ENCODE data around the gene STIM2.

STIM2 gene

DNA sequence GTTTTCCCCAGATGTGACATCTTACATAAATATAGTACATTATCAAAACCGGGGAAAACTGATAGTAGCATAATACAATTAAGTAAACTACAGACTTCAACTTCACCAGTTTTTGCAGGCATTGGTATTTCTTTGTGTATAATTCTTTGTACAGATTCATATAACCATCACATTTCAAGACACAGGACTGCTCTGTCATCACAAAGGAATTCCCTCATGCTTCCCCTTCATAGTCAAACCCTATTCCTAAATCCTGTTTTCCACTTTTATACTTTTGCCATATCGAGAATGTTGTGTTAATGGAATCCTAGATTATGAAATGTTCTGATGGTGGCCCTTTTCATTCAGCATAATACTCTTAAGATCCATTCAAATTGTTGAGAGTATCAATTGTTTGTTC lies 36.0 kb downstream of the STIM2 start:
- CTCF ChIA-PET: no interaction called here
- no peak overlapping the region for H3K4me3 ChIP-seq (ENCODE audit: low read depth, low read length)
- POLR2A ChIA-PET: no interaction called here
- no peak for DNase-seq (ENCODE audit: low read depth, low spot score)
- TF ChIP-seq, protein P1, sequence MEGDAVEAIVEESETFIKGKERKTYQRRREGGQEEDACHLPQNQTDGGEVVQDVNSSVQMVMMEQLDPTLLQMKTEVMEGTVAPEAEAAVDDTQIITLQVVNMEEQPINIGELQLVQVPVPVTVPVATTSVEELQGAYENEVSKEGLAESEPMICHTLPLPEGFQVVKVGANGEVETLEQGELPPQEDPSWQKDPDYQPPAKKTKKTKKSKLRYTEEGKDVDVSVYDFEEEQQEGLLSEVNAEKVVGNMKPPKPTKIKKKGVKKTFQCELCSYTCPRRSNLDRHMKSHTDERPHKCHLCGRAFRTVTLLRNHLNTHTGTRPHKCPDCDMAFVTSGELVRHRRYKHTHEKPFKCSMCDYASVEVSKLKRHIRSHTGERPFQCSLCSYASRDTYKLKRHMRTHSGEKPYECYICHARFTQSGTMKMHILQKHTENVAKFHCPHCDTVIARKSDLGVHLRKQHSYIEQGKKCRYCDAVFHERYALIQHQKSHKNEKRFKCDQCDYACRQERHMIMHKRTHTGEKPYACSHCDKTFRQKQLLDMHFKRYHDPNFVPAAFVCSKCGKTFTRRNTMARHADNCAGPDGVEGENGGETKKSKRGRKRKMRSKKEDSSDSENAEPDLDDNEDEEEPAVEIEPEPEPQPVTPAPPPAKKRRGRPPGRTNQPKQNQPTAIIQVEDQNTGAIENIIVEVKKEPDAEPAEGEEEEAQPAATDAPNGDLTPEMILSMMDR (IDR thresholded peaks at IDR 0.05; ENCODE audit: insufficient read depth, low read length, missing control alignments): no peak

GRCh38 chr4:26899991-26900390 lies 39.4 kb downstream of the STIM2 start:
- ChIA-PET POLR2A (no interaction called here), CTCF (no interaction called here)
- TF ChIP-seq, protein P1 (IDR thresholded peaks at IDR 0.05; ENCODE audit: insufficient read depth, low read length, missing control alignments): no peak
- no peak for DNase-seq (ENCODE audit: low read depth, low spot score)
- no peak overlapping the region for H3K4me3 ChIP-seq (ENCODE audit: low read depth, low read length)

DNA sequence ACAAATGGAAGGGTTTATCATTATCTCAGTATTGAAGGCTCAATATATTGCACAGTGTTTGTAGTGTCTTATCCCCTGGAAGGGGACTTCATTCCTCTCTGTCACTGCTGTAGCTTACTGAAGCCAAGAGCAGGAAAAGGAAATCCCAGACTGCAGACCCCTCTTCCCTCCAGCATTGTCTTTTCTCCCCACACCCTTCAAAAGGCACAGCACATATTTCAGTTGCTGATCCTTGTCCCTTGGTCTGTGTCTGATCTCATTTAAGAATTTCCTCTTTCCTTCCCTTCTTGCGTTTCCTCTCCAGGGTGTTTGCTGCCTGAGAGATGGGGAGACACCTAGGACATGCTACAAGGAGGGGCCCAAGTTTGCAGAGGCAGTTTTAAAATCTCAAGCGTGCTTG lies 40.1 kb downstream of the STIM2 start:
- no peak overlapping the region for H3K4me3 ChIP-seq (ENCODE audit: low read depth, low read length)
- ChIA-PET CTCF (no interaction called here), POLR2A (no interaction called here)
- DNase-seq (ENCODE audit: low read depth, low spot score): no peak
- TF ChIP-seq, protein P1 (IDR thresholded peaks at IDR 0.05; ENCODE audit: insufficient read depth, low read length, missing control alignments): no peak

- TF ChIP-seq, protein P1 (IDR thresholded peaks at IDR 0.05; ENCODE audit: insufficient read depth, low read length, missing control alignments): no peak
- H3K4me3 ChIP-seq (ENCODE audit: low read depth, low read length): no peak overlapping the region
- POLR2A ChIA-PET: no interaction called here
- DNase-seq (ENCODE audit: low read depth, low spot score): no peak
- CTCF ChIA-PET: no interaction called here
Observed at GRCh38 chr4:26905172-26905571, 44.5 kb downstream of the STIM2 start.

DNA sequence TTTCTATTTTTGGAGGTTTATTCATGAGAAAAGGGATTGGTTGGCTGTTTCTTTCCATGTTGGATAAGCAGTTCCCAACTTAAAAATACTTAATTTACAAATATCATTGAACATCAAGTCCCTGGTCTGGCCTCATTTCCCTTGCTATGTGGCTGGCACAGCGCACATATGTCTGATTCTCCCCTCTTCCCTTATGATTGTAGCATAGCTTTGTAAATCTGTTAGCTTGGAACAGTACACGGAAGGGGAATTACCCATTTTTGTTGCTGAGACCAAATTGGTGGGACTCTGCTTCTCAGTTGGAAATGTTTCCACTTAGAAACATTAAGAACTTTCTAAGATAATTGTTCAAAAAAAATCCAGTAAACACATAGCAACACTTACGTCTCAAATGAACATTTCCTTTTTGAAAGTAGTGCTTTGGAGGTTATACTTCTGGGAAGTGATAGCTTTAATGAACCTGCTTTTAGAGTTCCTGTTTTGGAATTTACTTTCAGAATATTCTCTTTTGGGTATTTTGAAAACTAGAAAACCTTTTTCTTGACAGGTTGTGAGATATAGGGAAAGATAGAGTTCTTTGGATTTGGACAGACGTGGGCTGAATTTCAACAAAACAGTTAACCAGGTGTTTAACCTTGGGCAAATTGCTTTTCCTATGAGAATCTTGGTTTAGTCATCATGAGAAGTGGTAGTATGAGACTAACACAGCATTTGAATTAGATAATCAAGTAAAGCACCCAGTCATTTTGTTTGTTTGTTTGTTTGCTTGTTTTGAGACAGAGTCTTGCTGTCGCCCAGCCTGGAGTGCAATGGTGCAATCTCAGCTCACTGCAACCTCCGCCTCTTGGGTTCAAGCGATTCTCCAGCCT lies 47.3 kb downstream of the STIM2 start:
- H3K4me3 ChIP-seq (ENCODE audit: low read depth, low read length): no peak overlapping the region
- POLR2A ChIA-PET: no interaction called here
- TF ChIP-seq, protein P1 (IDR thresholded peaks at IDR 0.05; ENCODE audit: insufficient read depth, low read length, missing control alignments): no peak
- CTCF ChIA-PET: no interaction called here
- no peak for DNase-seq (ENCODE audit: low read depth, low spot score)

- ChIA-PET POLR2A (no interaction called here), CTCF (no interaction called here)
- no peak for DNase-seq (ENCODE audit: low read depth, low spot score)
- H3K4me3 ChIP-seq (ENCODE audit: low read depth, low read length): no peak overlapping the region
- TF ChIP-seq, protein P1 (IDR thresholded peaks at IDR 0.05; ENCODE audit: insufficient read depth, low read length, missing control alignments): no peak
Observed at GRCh38 chr4:26909369-26909768, 48.7 kb downstream of the STIM2 start.
